GM04504 (cell line): Measurements from ENCODE around the gene TTBK2.

ENCODE experiments used
- DNase-seq: peaks from one replicate; pipeline ENCODE4 v3.0.0-alpha.2; 2012; ENCODE audit warnings: low read depth

TTBK2 gene

DNA sequence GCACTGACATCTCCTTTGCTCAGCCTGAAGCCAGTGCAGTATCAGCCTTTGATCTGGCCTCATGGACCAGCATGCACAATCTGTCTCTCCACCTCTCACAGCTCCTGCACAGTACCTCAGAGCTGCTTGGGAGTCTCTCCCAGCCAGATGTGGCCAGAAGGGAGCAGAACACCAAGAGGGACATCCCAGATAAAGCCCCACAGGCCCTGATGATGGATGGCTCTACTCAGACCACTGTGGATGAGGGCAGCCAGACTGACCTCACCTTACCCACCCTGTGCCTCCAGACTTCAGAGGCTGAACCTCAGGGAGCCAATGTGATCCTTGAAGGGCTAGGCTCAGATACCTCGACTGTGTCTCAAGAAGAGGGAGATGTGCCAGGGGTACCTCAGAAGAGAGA lies 228.0 kb downstream of the TTBK2 start:
- no peak for DNase-seq

DNA sequence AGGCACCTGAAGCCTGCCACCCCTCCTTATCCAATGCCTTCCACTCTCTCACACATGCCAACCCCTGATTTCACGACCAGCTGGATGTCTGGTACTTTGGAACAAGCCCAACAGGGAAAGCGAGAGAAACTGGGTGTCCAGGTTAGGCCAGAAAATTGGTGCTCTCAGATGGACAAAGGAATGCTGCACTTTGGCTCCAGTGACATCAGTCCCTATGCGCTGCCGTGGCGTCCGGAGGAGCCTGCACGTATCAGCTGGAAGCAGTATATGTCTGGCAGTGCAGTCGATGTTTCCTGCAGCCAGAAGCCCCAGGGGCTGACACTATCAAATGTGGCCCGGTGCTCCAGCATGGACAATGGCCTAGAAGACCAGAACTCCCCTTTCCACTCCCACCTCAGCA lies 228.8 kb downstream of the TTBK2 start:
- DNase-seq: no peak

- no peak for DNase-seq
Observed at GRCh38 chr15:42691308-42691707, 229.3 kb downstream of the TTBK2 start.
